ENCODE data around the gene KCNJ12. TPM values are rescaled to one million over a fixed set of nuclear protein-coding genes. Genes with fewer than 3 reads are reported as not detected.

The KCNJ12 gene
- total and polyA plus RNA-seq, 5 donors from 2014 or later, result 0.15 TPM; not detected in 4

GRCh38 chr17:21467196-21467595, 91.0 kb downstream of the KCNJ12 start:
- Histone ChIP-seq H3K4me1 (ENCODE audit: control insufficient read depth, insufficient read depth, low read length, poor library complexity, severe bottlenecking) (no peaks in the 10 kb centered on the region), H3K27me3 (ENCODE audit: control insufficient read depth, insufficient read depth, low read length) (peaks cover 2% of the 10 kb centered on the region), H3K36me3 (ENCODE audit: control insufficient read depth, insufficient read depth, low read length) (no peaks in the 10 kb centered on the region), H3K4me3 (ENCODE audit: low read depth, low read length) (no peak overlapping the region), H3K27ac (ENCODE audit: insufficient read depth, low read length, poor library complexity, severe bottlenecking) (no peak overlapping the region), H3K9me3 (ENCODE audit: control insufficient read depth in 2 of 2, low read length in 2 of 2) (no peaks in the 10 kb centered on the region)
- Mint-ChIP-seq H3K4me3 (no peak overlapping the region), H3K4me1 (peaks cover 0 to 12% (median 0%) of the 10 kb centered on the region in 4 donors), H3K27ac (no peak overlapping the region), H3K36me3 (no peaks in the 10 kb centered on the region), H3K27me3 (peaks cover 16% of the 10 kb centered on the region), H3K9me3 (peaks cover 0 to 1% (median 0%) of the 10 kb centered on the region in 7 donors)
- DNase-seq (no peak), ATAC-seq (ENCODE audit: low read depth in 2 of 2) (no peak)

GRCh38 chr17:21467739-21468490, 91.8 kb downstream of the KCNJ12 start:
- H3K9me3 Mint-ChIP-seq, result peaks cover 0 to 1% (median 0%) of the 10 kb centered on the region in 7 donors
- H3K36me3 ChIP-seq (ENCODE audit: control insufficient read depth, insufficient read depth, low read length), result no peaks in the 10 kb centered on the region
- H3K4me1 Mint-ChIP-seq, result peaks cover 0 to 10% (median 0%) of the 10 kb centered on the region in 4 donors
- DNase-seq (no peak), ATAC-seq (ENCODE audit: low read depth in 2 of 2) (no peak)
- no peak overlapping the region for H3K4me3 Mint-ChIP-seq
- no peaks in the 10 kb centered on the region for H3K4me1 ChIP-seq (ENCODE audit: control insufficient read depth, insufficient read depth, low read length, poor library complexity, severe bottlenecking)
- peaks cover 2% of the 10 kb centered on the region for H3K27me3 ChIP-seq (ENCODE audit: control insufficient read depth, insufficient read depth, low read length)
- H3K36me3 Mint-ChIP-seq, result no peaks in the 10 kb centered on the region
- H3K27me3 Mint-ChIP-seq, result peaks cover 20% of the 10 kb centered on the region
- H3K27ac Mint-ChIP-seq, result no peak overlapping the region
- no peak overlapping the region for H3K27ac ChIP-seq (ENCODE audit: insufficient read depth, low read length, poor library complexity, severe bottlenecking)
- H3K4me3 ChIP-seq (ENCODE audit: low read depth, low read length), result no peak overlapping the region
- no peaks in the 10 kb centered on the region for H3K9me3 ChIP-seq (ENCODE audit: control insufficient read depth in 2 of 2, low read length in 2 of 2)

Other genes with a start within 250 kb of the KCNJ12 start
- 7.6 TPM for gene DHRS7B, start 249.4 kb upstream of the KCNJ12 start, total RNA-seq
- 10 to 100 TPM; 11.8 to 17.2 (median 14.0) TPM for gene DHRS7B, start 249.4 kb upstream of the KCNJ12 start, polyA plus RNA-seq
- 16.1 TPM for gene TMEM11, start 162.2 kb upstream of the KCNJ12 start, total RNA-seq
- gene TMEM11, start 162.2 kb upstream of the KCNJ12 start, polyA plus RNA-seq, result 10 to 100 TPM; 30.8 to 50.3 (median 45.6) TPM
- gene NATD1, start 122.9 kb upstream of the KCNJ12 start, total RNA-seq, result 12.7 TPM
- 1 to 10 TPM; 2.8 to 4.6 (median 2.8) TPM for gene NATD1, start 122.9 kb upstream of the KCNJ12 start, polyA plus RNA-seq
- 70.6 TPM for gene MAP2K3, start 91.6 kb upstream of the KCNJ12 start, total RNA-seq
- 10 to 100 TPM; 63.4 to 71.9 (median 68.3) TPM for gene MAP2K3, start 91.6 kb upstream of the KCNJ12 start, polyA plus RNA-seq

Data from CD4-positive, CD25-positive, alpha-beta regulatory T cell (primary cell).